Measurements from ENCODE around the gene ROBO1.

The ROBO1 gene

GRCh38 chr3:79038057-79038456 is 729.7 kb downstream of the ROBO1 start:
- TF ChIP-seq GATA1 (IDR thresholded peaks at IDR 0.05; ENCODE audit: low read depth, low read length) = no peak
- TF ChIP-seq POLR2A (IDR thresholded peaks at IDR 0.05; ENCODE audit: low read length) = no peak

GRCh38 chr3:79032686-79033318 is 735.0 kb downstream of the ROBO1 start:
- TF ChIP-seq GATA1 (IDR thresholded peaks at IDR 0.05; ENCODE audit: low read depth, low read length) = no peak
- no peak for TF ChIP-seq POLR2A (IDR thresholded peaks at IDR 0.05; ENCODE audit: low read length)
- peak; percentile 66 to 74 for DNase-seq

More at GRCh38 chr3:79038057-79038456, 729.7 kb downstream of the ROBO1 start:
- no peak for DNase-seq

- no peak for DNase-seq
- TF ChIP-seq POLR2A (IDR thresholded peaks at IDR 0.05; ENCODE audit: low read length) = no peak
- TF ChIP-seq GATA1 (IDR thresholded peaks at IDR 0.05; ENCODE audit: low read depth, low read length) = no peak
Measured at GRCh38 chr3:79030157-79030556, 737.6 kb downstream of the ROBO1 start.

GRCh38 chr3:79028916-79029315 is 738.9 kb downstream of the ROBO1 start:
- TF ChIP-seq POLR2A (IDR thresholded peaks at IDR 0.05; ENCODE audit: low read length) (no peak), GATA1 (IDR thresholded peaks at IDR 0.05; ENCODE audit: low read depth, low read length) (no peak)
- no peak for DNase-seq

- no peak for TF ChIP-seq GATA1 (IDR thresholded peaks at IDR 0.05; ENCODE audit: low read depth, low read length)
- no peak for TF ChIP-seq POLR2A (IDR thresholded peaks at IDR 0.05; ENCODE audit: low read length)
- DNase-seq = no peak
Measured at GRCh38 chr3:79027593-79027992, 740.2 kb downstream of the ROBO1 start.

GRCh38 chr3:79019924-79020173 is 747.9 kb downstream of the ROBO1 start:
- TF ChIP-seq POLR2A (IDR thresholded peaks at IDR 0.05; ENCODE audit: low read length) (no peak), GATA1 (IDR thresholded peaks at IDR 0.05; ENCODE audit: low read depth, low read length) (no peak)
- DNase-seq = no peak

GRCh38 chr3:79019137-79019923 is 748.5 kb downstream of the ROBO1 start:
- peak; percentile 65 to 67 for DNase-seq
- TF ChIP-seq POLR2A (IDR thresholded peaks at IDR 0.05; ENCODE audit: low read length) = no peak
- no peak for TF ChIP-seq GATA1 (IDR thresholded peaks at IDR 0.05; ENCODE audit: low read depth, low read length)

- no peak for TF ChIP-seq POLR2A (IDR thresholded peaks at IDR 0.05; ENCODE audit: low read length)
- no peak for TF ChIP-seq GATA1 (IDR thresholded peaks at IDR 0.05; ENCODE audit: low read depth, low read length)
- peak; percentile 61 to 63 for DNase-seq
Measured at GRCh38 chr3:79018671-79019136, 749.1 kb downstream of the ROBO1 start.

- no peak for TF ChIP-seq GATA1 (IDR thresholded peaks at IDR 0.05; ENCODE audit: low read depth, low read length)
- no peak for TF ChIP-seq POLR2A (IDR thresholded peaks at IDR 0.05; ENCODE audit: low read length)
- DNase-seq = peak in 1 of 2 experiments; percentile 12
Measured at GRCh38 chr3:79018265-79018664, 749.5 kb downstream of the ROBO1 start.

- no peak for DNase-seq
- no peak for TF ChIP-seq GATA1 (IDR thresholded peaks at IDR 0.05; ENCODE audit: low read depth, low read length)
- no peak for TF ChIP-seq POLR2A (IDR thresholded peaks at IDR 0.05; ENCODE audit: low read length)
Measured at GRCh38 chr3:79016587-79017376, 751.0 kb downstream of the ROBO1 start.

- no peak for DNase-seq
- TF ChIP-seq GATA1 (IDR thresholded peaks at IDR 0.05; ENCODE audit: low read depth, low read length) (no peak), POLR2A (IDR thresholded peaks at IDR 0.05; ENCODE audit: low read length) (no peak)
Measured at GRCh38 chr3:79015854-79016253, 751.9 kb downstream of the ROBO1 start.

GRCh38 chr3:79012946-79013362 is 754.8 kb downstream of the ROBO1 start:
- DNase-seq = no peak
- TF ChIP-seq GATA1 (IDR thresholded peaks at IDR 0.05; ENCODE audit: low read depth, low read length) (no peak), POLR2A (IDR thresholded peaks at IDR 0.05; ENCODE audit: low read length) (no peak)

GRCh38 chr3:79012530-79012913 is 755.3 kb downstream of the ROBO1 start:
- DNase-seq = no peak

More at GRCh38 chr3:79012530-79012913, 755.3 kb downstream of the ROBO1 start:
- no peak for TF ChIP-seq POLR2A (IDR thresholded peaks at IDR 0.05; ENCODE audit: low read length)
- TF ChIP-seq GATA1 (IDR thresholded peaks at IDR 0.05; ENCODE audit: low read depth, low read length) = no peak
